Superior temporal gyrus (tissue), 1 donor: Measurements from ENCODE around the gene NSMF.
"Not testable (repeated sequence)": the region's sequence is repeated elsewhere in the genome, so short reads cannot be mapped to it uniquely, and the experiment has no call there.

Experiments
- DNase-seq: peaks from one replicate; pipeline ENCODE4 v3.0.0-alpha.2; 2016; ENCODE audit errors: extremely low spot score

NSMF gene

DNA sequence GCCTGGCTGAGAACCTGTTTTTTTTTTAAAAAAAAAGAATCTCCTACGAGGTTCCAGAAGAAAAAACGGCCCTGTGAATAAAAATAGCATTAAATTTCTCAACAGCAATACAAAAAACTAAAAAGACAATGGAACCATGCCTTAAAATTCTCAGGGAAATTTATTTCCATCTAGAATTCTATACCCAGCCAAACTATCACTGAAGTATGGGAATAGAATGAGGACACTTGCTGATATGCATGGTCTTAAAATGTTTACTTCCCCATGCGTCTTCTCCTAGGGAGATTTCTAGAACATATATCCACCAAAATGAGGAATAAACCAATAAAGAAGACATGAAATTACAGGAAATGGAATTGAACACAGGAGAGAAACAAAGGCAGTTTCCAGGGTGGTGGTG, 16.5 kb upstream of the NSMF start:
- no peak for DNase-seq

DNA sequence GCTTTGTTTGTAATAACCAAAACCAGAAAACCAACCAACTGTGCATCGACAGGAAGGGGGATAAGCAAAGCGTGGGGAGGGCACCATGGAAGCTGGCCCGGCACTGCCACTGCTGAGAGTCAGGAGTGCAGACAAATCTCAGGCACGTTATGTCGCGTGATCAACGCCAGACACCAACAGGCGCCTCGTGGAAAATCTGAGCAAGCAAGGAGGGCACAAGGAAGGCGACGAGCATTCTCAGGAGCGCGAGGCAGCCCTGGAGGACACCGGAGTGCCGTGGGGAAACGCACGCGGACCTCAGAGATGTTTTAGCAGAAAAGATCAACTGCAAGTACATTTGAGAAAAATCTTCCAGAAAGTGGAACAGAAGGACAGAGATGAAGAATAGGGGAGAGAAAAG, 15.1 kb upstream of the NSMF start:
- no peak for DNase-seq

DNA sequence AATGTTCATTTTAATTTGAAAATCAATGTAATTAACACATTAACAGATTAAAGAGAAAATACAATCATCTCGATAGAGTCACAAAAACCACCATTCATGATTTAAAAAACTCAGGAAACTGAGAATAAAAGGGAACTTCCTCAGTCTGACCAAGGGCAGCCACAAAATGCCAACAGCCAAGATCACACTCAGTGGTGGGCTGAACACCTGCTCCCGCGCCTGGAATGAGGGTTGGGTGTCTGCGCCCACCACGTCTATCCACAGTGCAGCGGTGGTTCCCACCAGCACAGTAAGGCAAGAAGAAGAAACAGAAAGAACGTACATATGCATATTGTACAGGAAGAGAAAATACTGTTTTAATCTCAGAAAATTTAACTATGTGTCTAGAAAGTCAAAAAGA, 11.7 kb upstream of the NSMF start:
- DNase-seq: no peak

DNA sequence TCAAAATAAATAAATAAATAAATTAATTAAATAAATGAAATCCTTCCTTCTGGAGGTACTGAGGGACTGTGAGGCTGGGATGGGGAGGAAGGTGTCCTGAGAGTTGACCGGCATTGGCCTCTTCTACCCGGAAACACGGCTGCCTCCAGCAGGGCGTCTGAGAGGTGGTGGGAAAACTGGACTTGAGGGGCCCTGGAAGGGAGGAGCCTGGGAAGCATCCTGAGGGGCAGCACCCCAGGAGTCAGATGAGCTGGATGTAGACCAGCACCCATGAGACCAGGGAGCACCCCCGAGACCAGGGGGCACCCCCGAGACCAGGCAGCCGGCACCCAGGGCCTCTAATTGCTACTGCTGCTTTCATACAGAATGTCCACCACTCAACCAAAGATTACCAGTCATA, 8.8 kb upstream of the NSMF start:
- no peak for DNase-seq

DNA sequence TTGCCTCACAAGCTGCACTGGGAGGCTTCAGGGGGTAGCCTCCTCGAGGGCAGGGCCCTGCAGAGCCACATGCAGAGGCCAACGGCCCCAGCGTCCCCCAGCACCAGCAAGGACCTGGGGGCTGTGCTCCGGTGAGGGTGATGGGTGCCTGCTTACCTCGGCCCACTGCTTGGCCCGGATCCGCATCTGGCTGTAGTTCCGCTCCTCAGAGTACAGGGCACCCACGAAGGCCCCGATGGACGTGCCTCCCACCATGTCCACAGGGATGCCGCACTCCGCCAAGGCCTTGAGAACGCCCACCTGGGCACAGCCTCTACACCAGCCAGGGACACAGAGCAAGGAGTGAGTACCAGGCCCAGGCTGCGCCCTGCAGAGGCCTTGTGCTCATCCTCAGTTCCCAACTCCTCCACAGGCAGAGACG, 8.0 kb upstream of the NSMF start:
- DNase-seq: no peak

DNA sequence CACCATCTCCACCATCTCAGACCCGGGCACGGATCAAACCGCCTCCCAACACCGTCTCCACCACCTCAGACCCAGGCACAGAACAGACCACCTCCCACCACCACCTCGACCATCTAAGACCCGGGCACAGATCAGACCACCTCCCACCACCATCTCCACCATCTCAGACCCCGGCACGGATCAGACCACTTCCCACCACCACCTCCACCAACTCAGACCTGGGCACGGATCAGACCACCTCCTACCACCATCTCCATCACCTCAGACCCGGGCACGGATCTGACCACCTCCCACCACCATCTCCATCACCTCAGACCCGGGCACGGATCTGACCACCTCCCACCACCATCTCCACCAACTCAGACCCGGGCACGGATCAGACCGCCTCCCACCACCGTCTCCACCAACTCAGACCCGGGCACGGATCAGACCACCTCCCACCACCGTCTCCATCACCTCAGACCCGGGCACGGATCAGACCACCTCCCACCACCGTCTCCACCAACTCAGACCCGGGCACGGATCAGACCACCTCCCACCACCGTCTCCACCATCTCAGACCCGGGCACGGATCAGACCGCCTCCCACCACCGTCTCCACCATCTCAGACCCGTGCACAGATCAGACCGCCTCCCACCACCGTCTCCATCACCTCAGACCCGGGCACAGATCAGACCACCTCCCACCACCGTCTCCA, 7.4 kb upstream of the NSMF start:
- DNase-seq: not testable (repeated sequence)

DNA sequence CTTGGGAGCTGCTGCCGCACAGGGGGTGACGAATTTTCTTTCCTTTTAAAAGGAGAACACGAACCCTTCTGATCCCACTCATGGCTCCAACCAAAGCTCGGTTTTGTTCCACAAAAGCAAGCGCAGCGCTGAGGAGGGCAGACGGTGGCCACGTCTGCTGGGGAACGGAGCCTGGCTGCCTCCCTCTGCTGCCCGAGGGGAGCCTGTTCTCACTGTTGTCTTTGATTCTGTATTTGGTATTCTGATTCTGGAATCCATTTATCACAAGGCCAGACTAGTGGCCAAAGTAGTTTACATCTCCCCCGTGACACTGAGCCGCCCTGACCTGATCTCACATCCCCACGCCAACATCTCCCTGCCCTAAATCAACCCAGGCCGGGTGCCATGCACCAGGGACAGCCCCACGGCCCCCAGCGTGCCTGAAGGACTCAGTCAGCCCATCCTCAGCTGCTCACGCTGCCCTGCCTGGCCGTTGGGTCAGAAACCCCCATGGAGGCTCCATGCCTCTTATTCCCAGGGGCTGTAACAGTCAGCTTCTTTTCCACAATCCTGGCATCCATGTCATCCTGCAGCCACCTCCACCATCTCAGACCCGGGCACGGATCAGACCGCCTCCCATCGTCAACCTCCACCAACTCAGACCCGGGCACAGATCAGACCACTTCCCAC, 6.7 kb upstream of the NSMF start:
- DNase-seq: no peak

DNA sequence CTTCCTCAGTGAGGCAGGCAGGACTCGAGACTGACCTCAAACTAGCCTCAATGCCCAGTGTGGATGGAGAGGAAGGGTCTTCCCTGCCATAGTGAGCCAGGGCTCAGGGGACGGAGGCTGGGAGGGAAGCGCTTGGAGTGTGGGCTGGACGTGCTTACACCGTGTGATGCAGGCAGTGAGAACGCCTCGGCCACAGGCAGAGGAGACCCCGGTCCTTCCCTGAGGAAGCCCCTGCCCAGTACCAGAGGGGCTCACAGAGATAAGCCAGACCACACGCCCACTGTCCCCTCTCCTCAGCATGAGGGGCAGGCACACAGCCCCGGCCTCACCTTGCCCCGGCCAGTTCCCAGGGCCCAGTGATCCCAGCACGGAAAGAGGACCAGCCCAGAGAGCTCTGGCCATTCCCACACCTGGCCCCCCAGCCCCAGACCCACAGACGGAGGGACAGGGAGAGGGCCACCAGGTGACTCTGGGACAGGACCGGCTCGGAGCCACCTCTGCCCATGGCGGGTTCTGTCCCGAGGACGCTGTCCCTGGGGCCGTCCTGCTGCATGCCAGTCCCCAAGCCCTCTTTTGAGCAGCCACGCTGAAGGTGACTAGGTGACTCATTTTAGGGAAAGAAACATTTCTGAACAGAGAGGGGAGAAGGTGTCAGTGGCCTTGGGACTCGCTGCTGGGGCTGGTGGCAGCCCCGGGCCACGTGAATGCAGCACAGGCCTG, 6.0 kb upstream of the NSMF start:
- no peak for DNase-seq

DNA sequence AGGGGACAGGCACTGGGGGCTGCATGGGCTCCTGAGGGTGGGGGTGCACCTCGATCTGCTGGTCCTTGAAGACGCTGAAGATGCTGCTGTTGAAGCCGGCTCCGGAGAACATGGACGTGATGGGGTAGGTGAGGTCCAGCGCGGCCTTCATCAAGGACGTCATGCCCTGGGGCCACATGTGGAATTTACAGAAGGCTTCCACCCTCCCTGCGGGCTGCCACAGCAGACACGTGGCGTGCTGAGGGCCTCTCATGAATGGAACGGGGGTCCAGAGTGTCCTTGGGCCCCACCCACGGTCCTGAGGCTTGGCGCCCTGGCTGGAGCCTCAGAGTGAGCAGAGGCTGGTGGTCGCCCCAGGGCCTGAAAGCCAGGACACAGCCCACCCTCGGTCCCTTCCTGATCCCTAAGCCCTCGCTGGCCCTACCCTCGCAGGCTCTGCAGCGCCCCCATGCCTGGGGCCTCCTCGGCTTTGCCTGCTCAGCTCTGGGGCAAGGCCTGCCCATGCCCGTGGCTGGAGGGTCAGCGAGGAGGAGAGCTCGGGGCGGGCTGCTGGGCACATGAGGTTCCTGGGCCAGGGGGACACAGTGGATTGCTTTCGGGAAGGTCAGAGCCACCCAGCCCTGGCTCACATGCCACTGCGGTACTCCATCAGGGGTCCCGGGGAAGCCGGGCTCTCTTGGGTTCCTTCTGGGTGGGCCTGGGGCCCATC, 5.3 kb upstream of the NSMF start:
- DNase-seq: no peak

DNA sequence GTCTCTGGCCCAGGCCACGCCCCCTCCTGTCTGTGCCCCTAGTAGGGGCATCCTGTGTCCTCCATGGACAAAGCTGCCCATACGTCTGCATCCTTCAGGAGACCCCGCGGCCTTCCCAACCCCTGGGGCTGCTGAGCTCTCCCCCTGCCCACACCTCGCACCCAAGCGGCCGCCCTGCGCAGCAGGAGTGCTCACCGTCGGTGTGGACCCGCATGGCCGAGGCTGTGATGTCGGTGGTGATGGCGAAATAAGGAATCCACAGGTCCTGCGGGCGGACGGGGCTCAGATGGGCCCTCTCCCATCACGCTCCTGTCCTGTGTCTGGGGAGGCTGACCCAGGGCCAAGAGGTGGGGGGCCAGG, 4.8 kb upstream of the NSMF start:
- no peak for DNase-seq

DNA sequence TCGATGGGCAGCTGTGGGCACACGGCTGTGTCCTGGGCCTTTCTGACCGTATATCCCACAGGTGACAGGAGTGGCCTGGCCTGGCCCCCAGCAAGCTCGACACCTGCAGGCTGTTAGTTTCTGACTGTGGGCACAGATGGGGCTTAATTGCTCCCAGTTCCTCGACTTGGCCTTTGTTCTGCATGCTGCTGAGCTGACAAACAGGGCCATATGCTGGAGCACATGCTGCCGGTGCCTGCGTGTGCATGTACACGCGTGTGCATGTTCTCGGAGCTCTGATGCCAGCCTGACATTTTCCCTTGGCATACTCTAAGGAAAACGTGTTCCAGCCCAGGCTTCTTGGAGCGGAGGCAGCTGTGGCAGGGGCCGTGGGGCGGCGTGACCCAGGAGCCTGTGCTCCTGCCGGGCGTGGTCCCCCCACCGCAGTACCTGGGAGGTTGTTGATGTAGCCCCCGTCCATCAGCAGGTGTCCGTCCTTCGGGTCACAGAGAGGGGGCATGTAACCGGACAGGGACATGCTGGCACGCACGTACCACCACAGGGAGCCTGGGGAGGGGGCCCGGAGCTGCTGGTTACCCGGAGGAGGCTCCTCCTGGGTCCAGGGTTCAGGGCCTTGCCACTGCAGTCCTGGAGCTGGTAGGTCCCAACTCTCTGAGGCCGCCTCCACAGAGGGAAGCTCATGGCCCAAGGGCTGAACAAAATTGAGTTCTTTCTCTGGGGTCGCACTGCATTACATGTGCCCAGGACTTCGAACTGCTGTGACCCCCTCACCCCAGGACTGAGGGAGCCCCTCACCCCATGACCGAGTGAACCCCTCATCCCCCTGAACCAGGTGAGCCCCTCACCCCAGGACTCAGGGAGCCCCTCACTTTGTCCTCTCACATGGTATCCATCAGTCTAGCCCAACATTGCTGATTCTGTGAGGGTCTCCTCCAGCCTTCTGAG, 4.1 kb upstream of the NSMF start:
- DNase-seq: no peak

DNA sequence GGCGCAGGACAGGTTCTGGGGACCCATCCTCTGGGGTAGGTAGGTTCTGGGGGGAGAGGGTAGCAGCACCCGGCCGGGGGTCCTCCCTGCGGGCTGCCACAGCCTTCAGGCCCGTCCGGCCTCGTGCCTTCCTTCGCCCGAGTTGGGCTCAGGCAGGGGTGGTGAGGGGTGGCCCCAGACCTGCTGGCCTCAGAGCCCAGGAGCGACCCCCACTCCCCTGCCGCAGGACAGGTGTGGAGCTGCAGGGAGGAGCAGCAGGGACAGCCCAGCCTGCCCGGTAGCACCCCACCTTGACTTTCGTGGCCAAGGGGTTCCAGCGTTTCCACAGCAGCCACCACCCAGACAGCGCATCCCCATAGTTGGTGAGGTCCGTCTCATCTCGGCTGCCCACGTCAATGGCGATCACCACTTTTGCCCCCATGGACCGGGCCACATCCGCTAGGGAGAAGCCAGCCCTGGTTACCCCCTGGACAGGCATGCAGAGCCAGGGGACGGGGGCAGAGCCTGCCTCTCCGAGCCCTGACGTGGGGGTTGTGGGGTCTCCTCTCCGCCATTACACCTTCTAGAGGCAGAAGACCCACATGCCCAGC, 3.4 kb upstream of the NSMF start:
- no peak for DNase-seq

DNA sequence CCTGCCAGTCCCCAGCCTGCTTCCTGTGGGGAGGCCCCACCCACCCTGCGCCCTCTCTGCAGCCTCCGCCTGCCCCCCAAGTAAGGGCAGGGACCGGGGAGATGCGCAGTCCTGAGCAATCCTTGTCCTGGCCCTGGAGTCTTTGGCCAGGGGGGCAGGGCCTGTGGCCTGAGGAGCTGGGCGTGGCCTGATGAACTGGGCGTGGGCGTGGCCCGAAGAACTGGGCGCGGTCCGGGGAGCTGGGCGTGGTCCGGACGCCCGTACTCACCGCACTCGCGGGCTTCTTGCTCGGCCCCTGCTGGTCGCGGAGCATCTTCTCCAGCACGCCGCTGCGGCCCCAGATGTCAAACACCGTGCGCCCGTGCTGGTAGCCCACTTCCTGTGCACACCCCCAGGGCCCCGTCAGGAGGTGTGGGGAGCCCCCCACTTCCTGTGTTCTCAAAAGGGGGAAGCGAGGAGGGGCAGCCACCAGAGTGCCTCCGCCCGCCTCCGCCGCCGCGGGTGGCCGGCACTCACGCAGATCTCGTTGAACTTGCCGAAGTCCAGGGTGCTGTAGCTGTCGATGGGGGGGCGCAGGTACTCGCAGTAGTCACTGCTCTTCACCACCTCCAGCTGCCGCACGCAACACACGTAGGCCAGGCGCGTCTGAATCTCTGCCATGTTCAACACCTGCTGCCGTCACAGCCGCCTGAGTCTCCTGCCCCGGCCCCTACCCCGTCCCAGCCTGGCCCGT, 2.7 kb upstream of the NSMF start:
- DNase-seq: no peak

DNA sequence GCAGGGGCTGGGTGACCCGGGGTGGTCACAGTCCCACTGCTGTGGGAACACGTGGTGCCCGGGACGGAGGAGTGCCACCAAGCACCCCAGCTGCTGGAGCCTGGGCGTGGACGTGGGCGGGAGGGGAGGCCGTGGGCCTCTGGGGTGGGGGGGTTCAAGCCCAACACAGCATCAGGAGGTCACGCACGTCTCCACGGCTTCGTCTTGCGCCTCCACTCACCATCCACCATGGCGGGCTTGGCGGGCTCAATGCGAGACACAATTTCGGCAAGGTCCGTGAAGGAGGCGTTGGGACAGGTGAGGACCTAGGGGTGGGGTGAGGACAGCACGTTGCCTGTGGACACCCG, 2.2 kb upstream of the NSMF start:
- DNase-seq: no peak

DNA sequence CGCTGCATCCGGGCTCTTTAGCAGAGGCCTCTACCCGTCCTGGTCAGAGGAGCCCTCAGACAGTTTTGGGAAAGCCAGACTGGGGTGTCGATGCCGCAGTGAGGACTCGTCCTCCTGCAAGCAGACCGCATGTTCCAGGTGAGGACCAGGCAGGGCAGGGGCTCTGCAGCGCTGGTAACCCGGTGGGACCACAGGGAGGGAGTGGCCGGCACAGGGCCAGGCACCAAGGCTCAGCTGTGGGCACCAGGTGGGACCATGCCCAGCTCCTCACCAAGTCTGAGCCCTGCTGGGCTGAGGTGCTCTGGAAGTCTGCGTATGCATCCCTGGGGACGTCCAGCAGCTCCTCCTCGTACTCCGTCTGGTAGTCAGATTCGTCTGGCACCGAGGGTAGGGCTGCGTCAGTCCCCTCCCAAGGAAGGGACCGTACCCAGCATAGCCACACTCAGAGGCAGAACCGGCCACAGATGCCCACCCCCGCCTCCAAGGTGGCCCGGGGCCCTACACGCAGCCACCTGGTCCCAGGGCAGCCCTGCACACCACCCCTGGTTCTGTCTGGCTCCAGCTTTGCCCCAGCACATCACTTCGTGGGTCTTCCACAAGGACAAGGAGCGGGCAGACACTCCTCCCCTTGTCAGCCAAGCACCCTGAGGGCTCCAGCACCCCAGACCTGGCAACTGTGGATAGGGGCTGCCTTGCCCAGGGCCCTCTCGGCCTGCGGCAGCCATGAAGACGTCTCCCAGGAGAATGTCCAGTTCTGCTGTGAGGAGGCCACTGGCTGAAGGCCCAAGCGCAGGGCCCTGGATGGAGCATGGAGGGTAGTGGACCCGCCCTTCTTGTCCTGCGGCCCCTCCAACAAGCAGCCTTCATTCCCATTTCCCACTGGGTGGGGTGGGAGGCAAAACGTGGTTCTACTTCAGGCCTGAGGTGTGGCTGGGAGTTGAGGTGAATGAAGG, 1.5 kb upstream of the NSMF start:
- DNase-seq: no peak

DNA sequence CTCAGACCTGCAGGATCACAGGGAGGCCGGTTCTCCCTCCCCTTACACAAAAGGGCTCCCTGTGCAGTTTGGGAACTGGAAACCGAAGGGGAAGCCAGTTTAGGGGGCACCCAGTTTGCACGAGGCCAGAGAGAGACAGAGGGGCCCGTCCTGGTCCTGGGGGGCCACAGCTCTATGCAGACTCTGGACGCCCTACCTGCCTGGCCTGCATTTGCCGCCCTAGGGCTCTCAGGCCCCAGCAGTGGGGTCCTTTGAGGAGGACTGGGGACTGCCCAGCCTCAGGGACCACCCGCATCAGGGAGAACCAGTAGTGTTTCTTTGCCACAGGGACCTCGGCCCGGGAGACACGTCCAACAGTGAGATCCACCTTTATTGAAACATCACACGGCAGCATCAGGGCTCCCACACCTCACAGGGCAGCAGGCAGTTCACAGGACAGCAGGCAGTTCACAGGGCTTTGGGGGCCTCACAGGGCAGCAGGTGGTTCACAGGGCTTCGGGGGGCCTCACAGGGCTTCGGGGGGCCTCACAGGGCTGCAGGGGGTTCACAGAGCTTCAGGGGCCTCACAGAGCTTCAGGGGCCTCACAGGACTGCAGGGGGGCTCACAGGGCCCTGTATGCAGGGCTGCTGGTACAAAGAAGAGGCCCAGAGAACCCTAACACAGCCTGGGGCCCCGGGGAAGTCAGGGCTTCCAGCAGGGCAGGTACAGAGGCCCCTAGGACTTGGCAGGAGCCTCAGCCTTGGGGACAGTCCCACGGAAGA, 648 bp upstream of the NSMF start:
- no peak for DNase-seq

DNA sequence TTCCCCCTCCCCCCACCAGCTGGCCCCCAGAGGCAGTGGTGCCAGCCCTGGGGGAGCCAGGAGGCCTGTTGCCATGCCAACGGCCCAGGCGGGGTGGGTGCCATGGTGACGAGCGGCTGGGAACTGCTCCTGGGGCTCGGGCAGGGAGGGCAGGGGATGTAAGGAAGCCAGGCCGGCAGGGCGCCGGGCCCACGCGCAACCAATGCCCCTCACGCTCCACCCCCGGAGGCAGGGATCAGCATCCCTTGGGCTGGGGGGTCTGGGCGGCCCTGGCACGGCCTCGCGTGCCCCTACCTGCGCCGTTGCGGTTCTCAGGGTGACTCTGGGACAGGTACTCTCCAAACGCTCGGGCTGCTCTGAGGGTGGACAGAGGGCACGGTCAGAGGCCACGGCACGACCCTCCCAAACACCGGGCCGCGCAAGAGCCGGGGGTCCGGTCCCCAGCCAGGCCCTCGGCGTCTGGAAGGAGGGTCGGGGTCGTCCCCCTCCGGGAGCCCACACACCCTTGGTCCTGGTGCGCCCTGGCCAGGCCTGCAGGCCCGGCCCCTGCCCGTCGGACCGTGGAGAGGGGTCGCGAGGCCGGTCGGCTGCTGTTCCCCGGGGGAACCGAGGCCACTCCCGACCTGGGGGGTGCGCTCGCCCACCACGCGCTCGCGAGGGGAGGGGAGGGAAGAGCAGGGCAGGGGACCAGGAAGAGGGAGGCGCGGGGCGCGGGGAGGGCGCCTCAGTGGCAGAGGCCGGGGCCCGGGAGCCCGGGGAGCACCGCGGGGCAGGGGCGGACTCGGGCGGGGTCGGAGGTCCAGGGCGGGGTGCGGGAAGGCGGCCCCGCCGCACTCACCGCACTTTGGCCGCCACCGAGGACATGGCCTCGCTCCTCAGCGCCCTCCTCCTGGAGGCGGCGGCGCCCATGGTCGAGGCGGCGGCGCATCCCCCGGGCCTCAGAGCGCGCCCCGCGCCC, 661 bp downstream of the NSMF start:
- DNase-seq: peak; percentile 58
